Endothelial cell of umbilical vein (primary cell): ENCODE results near the gene DLGAP1. TPM values are rescaled to one million over a fixed set of nuclear protein-coding genes. Genes with fewer than 3 reads are reported as not detected.

ENCODE experiments used
- BruUV-seq: library from RNA; stranded (reverse); fragments of 400-500 nt; replicated peaks from 2 replicates; lab custom pipeline; 2021; lab: Mats Ljungman, UMichigan
- CTCF ChIA-PET: fragments of 300-600, 350-600 bp; sonication (Branson Sonifier 250); formaldehyde crosslinking; loops from one replicate; lab custom pipeline; 2021; ENCODE audit warnings: antibody characterized with exemption, inconsistent platforms; lab: Charles Lee
- POLR2A ChIA-PET: fragments of 300-600, 350-600 bp; sonication (Branson Sonifier 250); formaldehyde crosslinking; loops from one replicate; lab custom pipeline; 2021; ENCODE audit warnings: antibody characterized with exemption, inconsistent platforms; lab: Charles Lee
- DNase-seq: peaks from one replicate; pipeline ENCODE4 v3.0.0-alpha.2; 2011; ENCODE audit warnings: low read depth, low spot score
- FAIRE-seq: peaks from 2 replicates; lab custom pipeline; 2011; peaks lifted over from hg19 to GRCh38; lab: Jason Lieb, UNC
- H2AFZ ChIP-seq: 2 replicates; pipeline ENCODE4 v1.6.0; 2012; ENCODE audit warnings: low read depth, low read length, control low read depth, inconsistent platforms
- H3K27ac ChIP-seq: 2 replicates; pipeline ENCODE4 v1.5.1; 2011; ENCODE audit warnings: low read depth, mild to moderate bottlenecking, control low read depth, low read length, moderate library complexity; ENCODE audit not compliant: insufficient read depth
- H3K27me3 ChIP-seq, 2 experiments: 2 replicates each; pipeline versions ENCODE4 v1.6.0 to v1.6.1; 2011; ENCODE audit warnings: low read length in 2 of 2, mixed read lengths in 1 of 2; ENCODE audit not compliant: control insufficient read depth in 2 of 2, insufficient read depth in 2 of 2
- H3K36me3 ChIP-seq, 2 experiments: 2 replicates in 1 of 2; 3 replicates in 1 of 2; pipeline ENCODE4 v1.5.1; 2011; ENCODE audit warnings: low read length in 2 of 2, mild to moderate bottlenecking in 1 of 2, moderate library complexity in 1 of 2; ENCODE audit not compliant: control insufficient read depth in 2 of 2, insufficient read depth in 2 of 2; ENCODE audit errors: extremely low read depth in 1 of 2
- H3K4me1 ChIP-seq: 3 replicates; pipeline ENCODE4 v1.5.1; 2011; ENCODE audit warnings: mild to moderate bottlenecking, low read length; ENCODE audit not compliant: control insufficient read depth, insufficient read depth; ENCODE audit errors: extremely low read depth
- H3K4me2 ChIP-seq: 2 replicates; pipeline ENCODE4 v1.6.1; 2011; ENCODE audit warnings: low read length, control low read depth, mixed read lengths; ENCODE audit not compliant: insufficient read depth
- H3K4me3 ChIP-seq, 3 experiments: fragments of 200-600 bp in 1 of 3; sonication (generic), shearing (Covaris generic) in 1 of 3; replicated peaks in 1 of 3; 2 replicates each; pipeline ENCODE4 v1.5.1; 2011 to 2016; ENCODE audit warnings: control low read depth in 3 of 3, low read length in 3 of 3, mild to moderate bottlenecking in 2 of 3, inconsistent platforms in 1 of 3, low read depth in 1 of 3, moderate library complexity in 1 of 3; ENCODE audit not compliant: insufficient read depth in 1 of 3
- H3K79me2 ChIP-seq: 2 replicates; pipeline ENCODE4 v1.6.0; 2012; ENCODE audit warnings: low read length, inconsistent platforms; ENCODE audit not compliant: control insufficient read depth, insufficient read depth
- H3K9ac ChIP-seq: replicated peaks from 2 replicates; pipeline ENCODE3; 2011; ENCODE audit warnings: low read length, control low read depth; ENCODE audit not compliant: insufficient read depth; ENCODE audit errors: extremely low read depth
- H3K9me1 ChIP-seq: replicated peaks from 3 replicates; pipeline ENCODE4 v1.6.0; 2011; ENCODE audit warnings: mild to moderate bottlenecking, low read length; ENCODE audit not compliant: control insufficient read depth, insufficient read depth; ENCODE audit errors: extremely low read depth
- H3K9me3 ChIP-seq: replicated peaks from 2 replicates; pipeline ENCODE4 v1.5.1; 2012; ENCODE audit warnings: low read length, inconsistent platforms; ENCODE audit not compliant: control insufficient read depth, insufficient read depth
- H4K20me1 ChIP-seq: replicated peaks from 2 replicates; pipeline ENCODE3; 2011; ENCODE audit warnings: mild to moderate bottlenecking, low read length; ENCODE audit not compliant: control insufficient read depth, insufficient read depth; ENCODE audit errors: extremely low read depth
- CTCF ChIP-seq, 2 donors: IDR thresholded peaks; 1 replicate in 1 of 2; 2 replicates in 1 of 2; pipeline ENCODE4 v1.5.1; 2011; ENCODE audit warnings: low read length in 2 of 2, mild to moderate bottlenecking in 2 of 2, moderate library complexity in 2 of 2, control low read depth in 1 of 2, inconsistent platforms in 1 of 2, low read depth in 1 of 2; ENCODE audit not compliant: insufficient read depth in 1 of 2; ENCODE audit errors: extremely low read depth in 1 of 2
- EZH2 ChIP-seq: IDR thresholded peaks from 2 replicates; pipeline ENCODE4 v1.6.1; 2012; ENCODE audit warnings: borderline replicate concordance, low read depth, mild to moderate bottlenecking, moderate library complexity, low read length, inconsistent platforms; ENCODE audit not compliant: severe bottlenecking
- FOS ChIP-seq: IDR thresholded peaks from 2 replicates; pipeline ENCODE4 v1.6.1; 2011; ENCODE audit warnings: mild to moderate bottlenecking, low read length, moderate library complexity, borderline replicate concordance; ENCODE audit not compliant: insufficient read depth
- GATA2 ChIP-seq: IDR thresholded peaks from 2 replicates; pipeline ENCODE4 v1.7.0; 2011; ENCODE audit warnings: low read depth, mild to moderate bottlenecking, moderate library complexity, mixed read lengths, low read length; ENCODE audit not compliant: insufficient read length, insufficient read depth
- JUN ChIP-seq: IDR thresholded peaks from 2 replicates; pipeline ENCODE4 v1.6.1; 2011; ENCODE audit warnings: borderline replicate concordance, low read depth; ENCODE audit not compliant: insufficient read length, insufficient read depth
- MAX ChIP-seq: IDR thresholded peaks from 2 replicates; pipeline ENCODE4 v1.6.1; 2011; ENCODE audit not compliant: insufficient read depth, insufficient read length
- MYC ChIP-seq: IDR thresholded peaks from one replicate; pipeline ENCODE4 v1.6.1; 2011; ENCODE audit warnings: mild to moderate bottlenecking, low read depth, low read length
- POLR2A ChIP-seq: IDR thresholded peaks from 2 replicates; pipeline ENCODE4 v1.6.1; 2012; ENCODE audit warnings: low read depth, mild to moderate bottlenecking, control low read depth, low read length
- POLR2AphosphoS5 ChIP-seq: IDR thresholded peaks from 2 replicates; pipeline ENCODE4 v1.6.1; 2012; ENCODE audit warnings: low read depth, mild to moderate bottlenecking, control low read depth, low read length, moderate library complexity; ENCODE audit not compliant: insufficient read depth
- dilution Hi-C: fragments of 300-500 bp; cut with MboI; formaldehyde crosslinking; loops from one replicate; pipeline ENCODE4 v1.15.0; 2019; ENCODE audit warnings: low sequenced_read_pairs; ENCODE audit not compliant: extremely low pct_ligation_motif_present
- intact Hi-C: fragments of 100-400 bp; cut with micrococcal nuclease; formaldehyde crosslinking; loops from one replicate; pipeline ENCODE4 v1.10.0; 2022
- polyA plus RNA-seq, 4 experiments: library from polyadenylated mRNA; depleted of rRNA in 3 of 4; stranded (reverse) in 3 of 4; unstranded in 1 of 4; fragments of >200 nt; gene quantifications; 2 replicates each; pipeline versions ENCODE4 v1.2.1 to v1.2.3, GENCODE V29; 2011 to 2012; ENCODE audit warnings: missing spikeins in 1 of 4
- total RNA-seq: library from RNA; stranded (reverse); gene quantifications from 2 replicates; pipeline ENCODE4 v1.2.3, GENCODE V29; 2021

Gene DLGAP1
- total and polyA plus RNA-seq, 2 donors (not counting 3 experiments of a cell fraction or from before 2014, with no cell fraction given) = 0.04 TPM; not detected in 1

GRCh38 chr18:3877678-3878077 lies 577.4 kb downstream of the DLGAP1 start:
- H3K4me1 ChIP-seq = no peaks in the 10 kb centered on the region
- H3K4me3 ChIP-seq = no peak overlapping the region
- peaks cover 8 to 23% of the 10 kb centered on the region in 2 experiments for H3K27me3 ChIP-seq
- FAIRE-seq (no peak), DNase-seq (no peak)
- TF ChIP-seq POLR2A (no peak), FOS (no peak), GATA2 (no peak), CTCF (IDR thresholded peaks at IDR 0.05; ENCODE audit: extremely low read depth in 1 of 2, insufficient read depth in 1 of 2, low read depth in 1 of 2, low read length in 2 of 2) (no peak), MYC (no peak), JUN (no peak), EZH2 (no peak), POLR2AphosphoS5 (no peak), MAX (no peak)
- no peaks in the 10 kb centered on the region for H4K20me1 ChIP-seq
- H3K4me2 ChIP-seq = no peak overlapping the region
- no peak overlapping the region for H3K9ac ChIP-seq
- no peaks in the 10 kb centered on the region for H3K9me3 ChIP-seq
- ChIA-PET POLR2A (no interaction called here), CTCF (interaction anchor here (0.6 to 4.0 kb wide), 4 partner anchors 88 to 173 kb away, joined by 3 to 16 read pairs (median 5); no protein-coding TSS in a partner anchor)
- no peak overlapping the region for H3K27ac ChIP-seq
- H2AFZ ChIP-seq = no peak overlapping the region
- no peaks in the 10 kb centered on the region for H3K36me3 ChIP-seq
- no peaks in the 10 kb centered on the region for H3K79me2 ChIP-seq
- BruUV-seq = no TSS peak
- no peaks in the 10 kb centered on the region for H3K9me1 ChIP-seq
- dilution Hi-C loops (no loop called here), intact Hi-C loops (no loop called here)
